ENCODE data around the gene STARD13.

The STARD13 gene

DNA sequence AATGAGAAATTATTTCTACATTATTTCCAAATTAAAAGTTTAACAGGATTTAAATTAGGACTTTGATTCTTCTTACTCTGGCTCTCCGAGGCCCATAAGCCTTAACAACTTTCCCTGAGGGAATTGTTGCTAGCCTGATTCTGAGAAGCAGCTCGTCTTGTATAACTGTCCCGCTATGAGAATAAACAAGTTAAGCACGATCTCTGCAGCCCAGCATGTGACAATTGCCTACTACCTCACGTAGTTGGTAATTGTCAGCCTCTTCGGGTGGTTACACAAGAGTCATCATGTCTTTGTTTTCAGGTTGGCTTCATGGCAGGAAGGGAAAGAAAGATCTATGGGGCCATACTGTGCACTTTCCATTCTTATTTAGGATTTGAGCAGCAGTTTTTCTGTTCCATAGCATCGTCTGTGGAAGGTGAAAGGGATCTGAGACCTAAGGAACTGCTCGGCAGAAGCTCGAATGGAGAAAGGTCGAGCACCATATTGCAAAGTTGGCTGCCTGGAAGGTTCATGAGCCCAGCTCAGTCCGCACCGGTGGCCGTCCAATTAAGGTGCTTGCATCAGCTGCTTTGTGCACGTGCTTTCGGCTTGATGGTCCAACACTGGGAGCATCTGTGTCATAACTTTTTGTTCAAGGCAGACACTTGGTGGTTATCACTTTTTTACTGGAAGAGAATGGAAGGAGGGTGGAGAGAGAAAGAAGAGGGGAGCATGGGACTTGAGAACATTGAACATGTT is 1.8 kb upstream of the STARD13 start:
- H3K36me3 Mint-ChIP-seq: no peaks in the 10 kb centered on the region
- H3K4me1 Mint-ChIP-seq (ENCODE audit: low read depth): peaks cover 19% of the 10 kb centered on the region
- no peak overlapping the region for H3K4me3 Mint-ChIP-seq
- peaks cover 33% of the 10 kb centered on the region for H3K27me3 Mint-ChIP-seq
- H3K27ac Mint-ChIP-seq: no peak overlapping the region
- no peaks in the 10 kb centered on the region for H3K9me3 Mint-ChIP-seq (ENCODE audit: low read depth)

DNA sequence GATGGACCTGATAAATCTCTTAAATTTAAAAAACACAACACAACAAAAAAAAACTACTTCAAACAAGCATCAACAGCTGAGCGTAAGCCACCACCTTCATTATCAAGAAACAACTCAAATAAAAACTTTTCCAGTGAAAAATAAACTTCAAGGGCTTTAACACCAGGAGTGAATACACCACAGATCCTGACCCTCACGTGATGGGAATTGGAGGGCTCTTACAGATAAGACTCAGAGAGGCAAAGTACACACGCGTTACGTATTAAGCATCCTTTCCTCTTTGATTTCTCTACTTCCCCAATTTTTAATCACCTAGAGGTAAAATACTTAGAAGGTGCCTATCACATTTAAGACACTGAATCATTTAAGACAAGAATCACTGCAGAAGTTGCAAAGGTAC is 573 bp upstream of the STARD13 start:
- Mint-ChIP-seq H3K9me3 (ENCODE audit: low read depth) (no peaks in the 10 kb centered on the region), H3K36me3 (no peaks in the 10 kb centered on the region), H3K4me3 (peak overlapping the region; percentile 74), H3K27me3 (peaks cover 39% of the 10 kb centered on the region), H3K4me1 (ENCODE audit: low read depth) (peaks cover 19% of the 10 kb centered on the region), H3K27ac (no peak overlapping the region)

GRCh38 chr13:33284916-33285315 is 639 bp downstream of the STARD13 start:
- Mint-ChIP-seq H3K36me3 (no peaks in the 10 kb centered on the region), H3K27me3 (peaks cover 36% of the 10 kb centered on the region), H3K4me3 (peak overlapping the region; percentile 74), H3K9me3 (ENCODE audit: low read depth) (no peaks in the 10 kb centered on the region), H3K27ac (no peak overlapping the region), H3K4me1 (ENCODE audit: low read depth) (peaks cover 19% of the 10 kb centered on the region)

DNA sequence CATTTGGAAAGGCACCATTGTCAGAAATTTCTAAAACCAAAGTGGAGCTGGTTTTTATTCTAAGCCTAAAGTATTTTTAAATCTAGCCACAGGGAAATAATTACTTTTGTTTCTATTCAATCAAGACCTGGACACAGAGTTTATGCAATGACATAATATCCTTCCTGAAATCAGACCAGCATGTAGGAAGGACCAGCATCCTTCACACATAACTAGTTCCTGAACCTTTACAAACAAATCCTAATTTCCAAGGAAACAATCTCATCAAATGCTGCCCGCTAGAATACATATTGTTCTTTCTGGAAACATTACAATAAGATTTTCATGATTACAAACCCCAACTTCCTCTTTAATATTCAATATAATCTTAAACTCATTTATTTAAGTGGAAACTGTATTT is 1.5 kb downstream of the STARD13 start:
- Mint-ChIP-seq H3K4me3 (no peak overlapping the region), H3K36me3 (no peaks in the 10 kb centered on the region), H3K27me3 (peaks cover 34% of the 10 kb centered on the region), H3K4me1 (ENCODE audit: low read depth) (peaks cover 19% of the 10 kb centered on the region), H3K27ac (no peak overlapping the region), H3K9me3 (ENCODE audit: low read depth) (no peaks in the 10 kb centered on the region)

- H3K27me3 Mint-ChIP-seq: peaks cover 35% of the 10 kb centered on the region
- H3K9me3 Mint-ChIP-seq (ENCODE audit: low read depth): no peaks in the 10 kb centered on the region
- no peak overlapping the region for H3K27ac Mint-ChIP-seq
- no peaks in the 10 kb centered on the region for H3K36me3 Mint-ChIP-seq
- no peak overlapping the region for H3K4me3 Mint-ChIP-seq
- peaks cover 19% of the 10 kb centered on the region for H3K4me1 Mint-ChIP-seq (ENCODE audit: low read depth)
Measured at GRCh38 chr13:33283195-33283911, 2.2 kb downstream of the STARD13 start.

GRCh38 chr13:33281951-33282595 is 3.5 kb downstream of the STARD13 start:
- Mint-ChIP-seq H3K4me1 (ENCODE audit: low read depth) (peaks cover 19% of the 10 kb centered on the region), H3K4me3 (no peak overlapping the region), H3K27ac (no peak overlapping the region), H3K27me3 (peaks cover 29% of the 10 kb centered on the region), H3K36me3 (no peaks in the 10 kb centered on the region), H3K9me3 (ENCODE audit: low read depth) (no peaks in the 10 kb centered on the region)

- no peak overlapping the region for H3K4me3 Mint-ChIP-seq
- no peaks in the 10 kb centered on the region for H3K9me3 Mint-ChIP-seq (ENCODE audit: low read depth)
- H3K27ac Mint-ChIP-seq: no peak overlapping the region
- H3K4me1 Mint-ChIP-seq (ENCODE audit: low read depth): peaks cover 12% of the 10 kb centered on the region
- no peaks in the 10 kb centered on the region for H3K36me3 Mint-ChIP-seq
- H3K27me3 Mint-ChIP-seq: peaks cover 24% of the 10 kb centered on the region
Measured at GRCh38 chr13:33280923-33281322, 4.6 kb downstream of the STARD13 start.

- Mint-ChIP-seq H3K4me1 (ENCODE audit: low read depth) (peaks cover 7% of the 10 kb centered on the region), H3K9me3 (ENCODE audit: low read depth) (no peaks in the 10 kb centered on the region), H3K36me3 (no peaks in the 10 kb centered on the region), H3K27me3 (peaks cover 24% of the 10 kb centered on the region), H3K4me3 (no peak overlapping the region), H3K27ac (no peak overlapping the region)
Measured at GRCh38 chr13:33280279-33280905, 5.2 kb downstream of the STARD13 start.

DNA sequence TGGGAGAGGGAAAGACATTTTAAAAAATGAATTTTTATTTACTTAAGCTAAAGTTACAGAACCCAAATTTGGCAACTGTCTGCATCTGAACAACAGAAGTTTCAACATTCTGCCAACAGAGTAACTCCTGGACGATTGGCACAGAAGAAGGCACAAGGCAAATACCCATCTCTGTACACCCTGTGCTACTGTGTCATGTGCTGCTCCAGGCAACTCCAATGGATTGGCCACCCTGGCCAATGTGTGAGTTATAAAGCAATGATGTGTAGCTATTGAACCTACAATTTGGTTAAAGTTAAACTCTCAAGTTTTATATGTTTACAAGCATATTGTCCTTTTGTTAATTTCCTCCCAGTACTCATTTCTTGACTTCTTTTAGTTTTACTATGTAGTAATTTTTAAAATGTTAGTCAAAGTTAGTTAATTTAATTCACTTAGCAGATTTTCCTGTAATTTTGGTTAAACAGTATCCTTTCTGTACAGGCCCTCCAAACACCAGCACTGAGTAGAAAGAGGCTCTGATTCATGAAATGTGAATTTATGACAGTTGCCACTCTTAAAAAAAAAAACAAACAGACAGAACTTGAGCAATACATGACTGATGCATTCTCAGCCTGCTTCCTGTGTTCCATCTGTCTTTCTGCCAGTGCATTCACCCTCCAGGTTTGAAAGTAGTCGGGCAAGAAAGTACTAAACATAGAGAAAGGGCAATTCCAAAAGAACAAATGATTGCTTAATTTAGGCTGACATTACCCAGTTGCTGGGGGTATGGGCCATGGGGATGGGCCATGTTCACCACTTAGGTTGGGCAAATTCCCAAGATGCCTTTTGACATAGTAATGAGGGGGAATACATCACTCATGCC is 5.9 kb downstream of the STARD13 start:
- Mint-ChIP-seq H3K27me3 (peaks cover 18% of the 10 kb centered on the region), H3K4me1 (ENCODE audit: low read depth) (peaks cover under 1% of the 10 kb centered on the region), H3K27ac (no peak overlapping the region), H3K36me3 (no peaks in the 10 kb centered on the region), H3K9me3 (ENCODE audit: low read depth) (no peaks in the 10 kb centered on the region), H3K4me3 (no peak overlapping the region)

DNA sequence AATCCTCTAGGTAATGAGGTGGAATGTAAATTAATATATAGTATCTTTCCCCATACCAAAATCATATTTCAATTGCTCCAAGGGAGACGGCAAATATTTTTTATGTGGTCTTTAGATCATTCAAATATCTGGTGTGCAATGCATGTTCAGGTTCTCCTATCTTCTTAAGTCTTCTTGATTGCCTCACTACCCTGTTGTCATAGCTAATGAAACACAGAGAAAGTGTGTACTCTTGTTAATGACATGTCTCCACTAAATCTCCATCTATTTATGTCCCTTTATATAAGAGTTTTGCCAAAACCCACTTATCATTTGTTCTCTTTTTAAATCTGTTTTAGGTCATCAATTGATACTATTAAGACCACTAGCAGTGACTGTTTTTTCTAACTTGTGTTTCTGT is 6.6 kb downstream of the STARD13 start:
- no peaks in the 10 kb centered on the region for H3K9me3 Mint-ChIP-seq (ENCODE audit: low read depth)
- H3K4me3 Mint-ChIP-seq: no peak overlapping the region
- H3K4me1 Mint-ChIP-seq (ENCODE audit: low read depth): no peaks in the 10 kb centered on the region
- H3K27ac Mint-ChIP-seq: no peak overlapping the region
- no peaks in the 10 kb centered on the region for H3K36me3 Mint-ChIP-seq
- peaks cover 18% of the 10 kb centered on the region for H3K27me3 Mint-ChIP-seq

GRCh38 chr13:33277946-33278345 is 7.6 kb downstream of the STARD13 start:
- Mint-ChIP-seq H3K36me3 (no peaks in the 10 kb centered on the region), H3K4me1 (ENCODE audit: low read depth) (no peaks in the 10 kb centered on the region), H3K27me3 (peaks cover 18% of the 10 kb centered on the region), H3K4me3 (no peak overlapping the region), H3K9me3 (ENCODE audit: low read depth) (no peaks in the 10 kb centered on the region), H3K27ac (no peak overlapping the region)

- Mint-ChIP-seq H3K4me3 (no peak overlapping the region), H3K27me3 (peaks cover 18% of the 10 kb centered on the region), H3K27ac (no peak overlapping the region), H3K36me3 (no peaks in the 10 kb centered on the region), H3K9me3 (ENCODE audit: low read depth) (no peaks in the 10 kb centered on the region), H3K4me1 (ENCODE audit: low read depth) (no peaks in the 10 kb centered on the region)
Measured at GRCh38 chr13:33277037-33277740, 8.4 kb downstream of the STARD13 start.

GRCh38 chr13:33276570-33276969 is 9.0 kb downstream of the STARD13 start:
- Mint-ChIP-seq H3K4me3 (no peak overlapping the region), H3K27me3 (peaks cover 15% of the 10 kb centered on the region), H3K36me3 (no peaks in the 10 kb centered on the region), H3K27ac (no peak overlapping the region), H3K9me3 (ENCODE audit: low read depth) (no peaks in the 10 kb centered on the region), H3K4me1 (ENCODE audit: low read depth) (no peaks in the 10 kb centered on the region)

DNA sequence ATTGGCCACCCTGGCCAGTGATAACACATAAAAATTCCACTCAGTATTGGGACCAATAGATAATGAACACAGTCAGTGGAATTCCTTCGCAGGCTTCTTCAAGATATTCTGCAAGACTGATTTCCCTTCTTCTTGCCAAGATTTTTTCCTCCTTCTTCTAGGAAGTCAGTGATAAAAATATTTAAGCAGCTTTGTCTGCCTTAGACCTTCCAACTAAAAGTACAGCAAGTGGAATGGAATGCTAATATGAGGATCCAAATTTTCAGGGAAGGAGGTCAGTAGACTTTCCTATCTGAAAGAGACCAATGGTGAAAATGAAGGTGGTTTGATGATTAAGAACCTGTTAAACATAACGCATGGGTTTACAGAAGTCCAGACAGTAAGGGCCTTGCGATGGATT is 9.6 kb downstream of the STARD13 start:
- H3K4me3 Mint-ChIP-seq: no peak overlapping the region
- peaks cover 13% of the 10 kb centered on the region for H3K27me3 Mint-ChIP-seq
- no peaks in the 10 kb centered on the region for H3K9me3 Mint-ChIP-seq (ENCODE audit: low read depth)
- no peaks in the 10 kb centered on the region for H3K4me1 Mint-ChIP-seq (ENCODE audit: low read depth)
- H3K27ac Mint-ChIP-seq: no peak overlapping the region
- H3K36me3 Mint-ChIP-seq: no peaks in the 10 kb centered on the region

Measured in activated naive CD8-positive, alpha-beta T cell (primary cell).